KMS-11 (cell line): ENCODE measurements around the gene TNIP3.

Source experiments
- H2AFZ ChIP-seq: fragments of 200-600 bp; sonication (generic); 2 replicates; pipeline ENCODE4 v1.6.1; 2016; ENCODE audit warnings: antibody characterized with exemption, mixed run types, low read depth
- H3K27ac ChIP-seq: fragments of 200-600 bp; sonication (generic); 2 replicates; pipeline ENCODE4 v1.6.1; 2016; ENCODE audit warnings: mild to moderate bottlenecking, mixed run types
- H3K27me3 ChIP-seq: fragments of 200-600 bp; sonication (generic); 2 replicates; pipeline ENCODE4 v1.6.1; 2017; ENCODE audit warnings: mild to moderate bottlenecking, low read depth, mixed run types, moderate library complexity; ENCODE audit not compliant: insufficient read depth
- H3K36me3 ChIP-seq: fragments of 200-600 bp; sonication (generic); 2 replicates; pipeline ENCODE4 v1.6.1; 2017; ENCODE audit warnings: mild to moderate bottlenecking, mixed run types; ENCODE audit not compliant: insufficient read depth
- H3K4me1 ChIP-seq: fragments of 200-600 bp; sonication (generic); 2 replicates; pipeline ENCODE4 v1.6.1; 2016; ENCODE audit warnings: mild to moderate bottlenecking, low read depth, mixed run types; ENCODE audit not compliant: poor library complexity, severe bottlenecking
- H3K4me2 ChIP-seq: fragments of 200-600 bp; sonication (generic); 2 replicates; pipeline ENCODE4 v1.7.0; 2016; ENCODE audit warnings: mild to moderate bottlenecking, mixed run types
- H3K4me3 ChIP-seq: fragments of 200-600 bp; sonication (generic); IDR thresholded peaks from 2 replicates; pipeline ENCODE4 v1.6.1; 2017; ENCODE audit warnings: low read depth, low read length, mixed read lengths; ENCODE audit not compliant: insufficient read depth
- H3K79me2 ChIP-seq: fragments of 200-600 bp; sonication (generic); 2 replicates; pipeline ENCODE4 v1.6.1; 2016; ENCODE audit warnings: low read depth, mixed run types; ENCODE audit not compliant: insufficient read depth
- H3K9ac ChIP-seq: fragments of 200-600 bp; sonication (generic); 2 replicates; pipeline ENCODE4 v1.6.1; 2016; ENCODE audit warnings: mild to moderate bottlenecking, mixed run types
- H4K20me1 ChIP-seq: fragments of 200-600 bp; sonication (generic); 2 replicates; pipeline ENCODE4 v1.6.1; 2016; ENCODE audit warnings: mild to moderate bottlenecking, mixed run types; ENCODE audit not compliant: insufficient read depth
- CTCF ChIP-seq: fragments of 200-600 bp; sonication (generic); conservative IDR thresholded peaks from 2 replicates; pipeline ENCODE4 v1.6.1; 2017; ENCODE audit warnings: low read depth, mild to moderate bottlenecking, antibody characterized with exemption, low read length, moderate library complexity, mixed read lengths

Gene TNIP3

GRCh38 chr4:121154103-121154515 is 10.0 kb downstream of the TNIP3 start:
- Histone ChIP-seq H3K79me2 (no peaks in the 10 kb centered on the region), H3K9ac (no peak overlapping the region), H3K4me1 (peaks cover 14% of the 10 kb centered on the region), H3K27me3 (no peaks in the 10 kb centered on the region), H2AFZ (no peak overlapping the region), H3K4me3 (no peak overlapping the region), H3K36me3 (no peaks in the 10 kb centered on the region), H4K20me1 (no peaks in the 10 kb centered on the region), H3K4me2 (no peak overlapping the region), H3K27ac (no peak overlapping the region)
- TF ChIP-seq CTCF: no peak

- H3K79me2 ChIP-seq: no peaks in the 10 kb centered on the region
- H3K4me1 ChIP-seq: peaks cover 14% of the 10 kb centered on the region
- H3K27me3 ChIP-seq: no peaks in the 10 kb centered on the region
- H3K9ac ChIP-seq: no peak overlapping the region
- TF ChIP-seq CTCF: no peak
- H3K4me2 ChIP-seq: no peak overlapping the region
- H4K20me1 ChIP-seq: no peaks in the 10 kb centered on the region
- no peak overlapping the region for H2AFZ ChIP-seq
- H3K4me3 ChIP-seq: no peak overlapping the region
- H3K27ac ChIP-seq: no peak overlapping the region
- no peaks in the 10 kb centered on the region for H3K36me3 ChIP-seq
These were observed 12.2 kb downstream of the TNIP3 start for GRCh38 chr4:121151942-121152341.

GRCh38 chr4:121150486-121150885 is 13.6 kb downstream of the TNIP3 start:
- Histone ChIP-seq H3K36me3 (no peaks in the 10 kb centered on the region), H3K9ac (no peak overlapping the region), H3K79me2 (no peaks in the 10 kb centered on the region), H3K27ac (no peak overlapping the region), H4K20me1 (no peaks in the 10 kb centered on the region), H3K4me1 (peaks cover 14% of the 10 kb centered on the region), H3K4me2 (no peak overlapping the region; the same call in 1 of the 2 replicates), H3K4me3 (no peak overlapping the region), H2AFZ (no peak overlapping the region; the same call in 1 of the 2 replicates), H3K27me3 (no peaks in the 10 kb centered on the region)
- no peak for TF ChIP-seq CTCF

- H3K79me2 ChIP-seq: no peaks in the 10 kb centered on the region
- no peak overlapping the region for H3K27ac ChIP-seq
- H3K4me3 ChIP-seq: no peak overlapping the region
- peaks cover 17% of the 10 kb centered on the region for H3K4me1 ChIP-seq
- no peak overlapping the region for H3K9ac ChIP-seq
- H4K20me1 ChIP-seq: no peaks in the 10 kb centered on the region
- no peak for TF ChIP-seq CTCF
- H2AFZ ChIP-seq: no peak overlapping the region
- no peaks in the 10 kb centered on the region for H3K36me3 ChIP-seq
- no peak overlapping the region for H3K4me2 ChIP-seq
- no peaks in the 10 kb centered on the region for H3K27me3 ChIP-seq
These were observed 14.1 kb downstream of the TNIP3 start for GRCh38 chr4:121150003-121150402.

GRCh38 chr4:121148621-121149020 is 15.5 kb downstream of the TNIP3 start:
- Histone ChIP-seq H2AFZ (no peak overlapping the region), H3K4me1 (peaks cover 31% of the 10 kb centered on the region), H3K27me3 (no peaks in the 10 kb centered on the region), H3K27ac (no peak overlapping the region), H3K9ac (no peak overlapping the region), H3K36me3 (no peaks in the 10 kb centered on the region), H4K20me1 (no peaks in the 10 kb centered on the region), H3K4me3 (no peak overlapping the region), H3K79me2 (no peaks in the 10 kb centered on the region), H3K4me2 (no peak overlapping the region)
- TF ChIP-seq CTCF: no peak
